Tongue (tissue), 3 donors: ENCODE data around the gene ANXA7. TPM values are rescaled to one million over a fixed set of nuclear protein-coding genes. Genes with fewer than 3 reads are reported as not detected.
"Not testable (repeated sequence)": the region's sequence is repeated elsewhere in the genome, so short reads cannot be mapped to it uniquely, and the experiment has no call there.

Experiments
- DNase-seq: peaks from one replicate; pipeline ENCODE4 v3.0.0-alpha.2; 2015
- small RNA-seq: library from RNA; depleted of rRNA; stranded (forward); fragments of <200 nt; gene quantifications from one replicate; pipeline ENCODE3, GENCODE V24; 2014; ENCODE audit warnings: low replicate concordance
- total RNA-seq: library from RNA; depleted of rRNA; stranded (reverse); fragments of >200 nt; gene quantifications from one replicate; pipeline ENCODE4 v1.2.3, GENCODE V29; 2014

ANXA7 gene
- total RNA-seq, 1 donor from 2014 or later = 99.3 TPM

- no peak for DNase-seq
Observed at GRCh38 chr10:73338801-73339368, 75.0 kb downstream of the ANXA7 start.

DNA sequence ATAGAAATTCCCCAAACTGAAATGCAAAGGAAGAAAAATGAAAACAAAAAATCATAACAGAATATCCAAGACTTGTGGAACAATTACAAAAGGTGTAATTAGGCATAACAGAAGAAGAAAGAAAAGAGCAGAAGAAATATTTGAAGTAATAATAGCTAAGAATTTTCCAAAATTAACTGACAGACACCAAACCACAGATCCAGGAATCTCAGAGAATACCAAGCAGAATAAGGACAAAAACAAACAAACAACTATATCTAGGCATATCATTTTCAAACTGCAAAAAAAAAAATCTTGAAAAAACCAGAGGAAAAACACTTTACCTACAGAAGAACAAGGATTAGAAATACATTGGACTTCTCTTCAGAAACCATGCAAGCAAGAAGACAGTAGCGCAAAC, 80.7 kb downstream of the ANXA7 start:
- DNase-seq = no peak

GRCh38 chr10:73332379-73332778, 81.5 kb downstream of the ANXA7 start:
- no peak for DNase-seq

DNA sequence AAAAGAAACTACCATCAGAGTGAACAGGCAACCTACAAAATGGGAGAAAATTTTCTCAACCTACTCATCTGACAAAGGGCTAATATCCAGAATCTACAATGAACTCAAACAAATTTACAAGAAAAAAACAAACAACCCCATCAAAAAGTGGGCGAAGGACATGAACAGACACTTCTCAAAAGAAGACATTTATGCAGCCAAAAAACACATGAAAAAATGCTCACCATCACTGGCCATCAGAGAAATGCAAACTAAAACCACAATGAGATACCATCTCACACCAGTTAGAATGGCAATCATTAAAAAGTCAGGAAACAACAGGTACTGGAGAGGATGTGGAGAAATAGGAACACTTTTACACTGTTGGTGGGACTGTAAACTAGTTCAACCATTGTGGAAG, 85.3 kb downstream of the ANXA7 start:
- not testable (repeated sequence) for DNase-seq

- DNase-seq = not testable (repeated sequence)
Observed at GRCh38 chr10:73325290-73325689, 88.6 kb downstream of the ANXA7 start.

Small RNA genes within 50 kb of the gene (small RNA-seq; reads per million reads assigned to genes)
- not detected for gene RF00019

Other genes starting within 250 kb of the ANXA7 start
- gene ECD, start 246.1 kb downstream of the ANXA7 start, total RNA-seq = 40.1 TPM
- 29.0 TPM for gene FAM149B1, start 245.9 kb downstream of the ANXA7 start, total RNA-seq
- 22.0 TPM for gene DNAJC9, start 166.8 kb downstream of the ANXA7 start, total RNA-seq
- 60.2 TPM for gene MRPS16, start 161.4 kb downstream of the ANXA7 start, total RNA-seq
- gene CFAP70, start 55.2 kb downstream of the ANXA7 start, total RNA-seq = 1.8 TPM
- gene MSS51, start 19.5 kb upstream of the ANXA7 start, total RNA-seq = 9.5 TPM
- 150 TPM for gene PPP3CB, start 82.0 kb upstream of the ANXA7 start, total RNA-seq
- 39.5 TPM for gene USP54, start 177.3 kb upstream of the ANXA7 start, total RNA-seq
- gene MYOZ1, start 227.4 kb upstream of the ANXA7 start, total RNA-seq = 706 TPM
- gene SYNPO2L, start 242.0 kb upstream of the ANXA7 start, total RNA-seq = 28.0 TPM